ENCODE measurements around the gene CNOT1.

GRCh38 chr16:58497468-58497867 lies 132.2 kb downstream of the CNOT1 start:
- TF ChIP-seq CTCF (IDR thresholded peaks at IDR 0.05 in 2 of 3, conservative IDR thresholded peaks at IDR 0.05 in 1 of 3; ENCODE audit: borderline replicate concordance in 1 of 3, insufficient read depth in 1 of 3, low read depth in 2 of 3, low read length in 2 of 3), result no peak
- TF ChIP-seq POLR2A (IDR thresholded peaks at IDR 0.05; ENCODE audit: borderline replicate concordance, extremely low read depth, insufficient read depth, insufficient read length), result no peak
- TF ChIP-seq TCF7L2 (IDR thresholded peaks at IDR 0.05; ENCODE audit: borderline replicate concordance, extremely low read depth, insufficient read depth, insufficient read length), result no peak
- no peak for TF ChIP-seq ELF1 (IDR thresholded peaks at IDR 0.05; ENCODE audit: borderline replicate concordance, low read depth)
- no peak for TF ChIP-seq SP1 (IDR thresholded peaks at IDR 0.05; ENCODE audit: low read depth)
- no peak for TF ChIP-seq RAD21 (IDR thresholded peaks at IDR 0.05; ENCODE audit: low read depth)
- TF ChIP-seq ZFX (IDR thresholded peaks at IDR 0.05), result no peak
- TF ChIP-seq CBX3 (IDR thresholded peaks at IDR 0.05; ENCODE audit: low read depth), result no peak
- TF ChIP-seq EZH2 (IDR thresholded peaks at IDR 0.05), result no peak
- TF ChIP-seq ZBTB33 (IDR thresholded peaks at IDR 0.05; ENCODE audit: extremely low read depth, insufficient replicate concordance, low read length), result no peak

Data from HCT116 (cell line).